Smooth muscle cell of the brain vasculature (primary cell): Measurements from ENCODE around the gene HNRNPLL.
A peak's percentile ranks its signal among the peaks of the same experiment; 100 is the strongest.
"Not testable (repeated sequence)": the region's sequence is repeated elsewhere in the genome, so short reads cannot be mapped to it uniquely, and the experiment has no call there.

ENCODE experiments used
- DNase-seq: peaks from one replicate; pipeline ENCODE4 v3.0.0-alpha.2; 2012; ENCODE audit warnings: low read depth, low spot score

HNRNPLL gene

DNA sequence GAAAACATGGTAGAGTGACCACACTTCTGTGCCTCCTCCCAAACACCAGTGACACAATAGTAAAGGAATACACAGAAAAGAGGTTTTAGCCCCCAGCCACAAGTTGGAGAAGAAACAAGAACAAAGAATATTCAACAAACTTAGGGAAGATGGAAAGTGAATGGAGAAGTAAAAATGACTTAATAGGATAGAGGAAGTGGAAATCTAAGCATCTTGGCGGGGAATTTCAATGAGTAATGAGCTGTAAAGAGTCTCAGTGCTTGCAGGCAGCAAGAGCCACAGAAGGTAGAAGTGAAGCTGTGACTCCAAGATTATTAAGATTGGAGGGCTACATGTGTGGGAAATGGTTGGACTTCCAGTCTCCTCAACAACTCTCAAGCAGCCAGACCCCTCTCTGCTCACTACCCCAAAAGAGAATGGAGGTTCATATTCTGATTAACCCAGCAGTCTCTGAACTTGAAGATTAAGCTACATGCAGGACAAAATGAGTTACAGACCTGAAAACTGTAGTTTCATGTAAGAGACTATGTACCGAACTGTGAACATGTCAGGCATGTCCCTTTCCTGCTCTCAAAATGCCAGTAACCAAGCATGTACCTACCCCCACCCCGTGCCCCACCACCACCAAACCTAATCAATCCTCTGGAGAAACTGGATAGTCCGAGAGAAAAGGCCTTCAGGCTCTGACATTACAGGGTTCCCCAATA, 16.9 kb upstream of the HNRNPLL start:
- no peak for DNase-seq

DNA sequence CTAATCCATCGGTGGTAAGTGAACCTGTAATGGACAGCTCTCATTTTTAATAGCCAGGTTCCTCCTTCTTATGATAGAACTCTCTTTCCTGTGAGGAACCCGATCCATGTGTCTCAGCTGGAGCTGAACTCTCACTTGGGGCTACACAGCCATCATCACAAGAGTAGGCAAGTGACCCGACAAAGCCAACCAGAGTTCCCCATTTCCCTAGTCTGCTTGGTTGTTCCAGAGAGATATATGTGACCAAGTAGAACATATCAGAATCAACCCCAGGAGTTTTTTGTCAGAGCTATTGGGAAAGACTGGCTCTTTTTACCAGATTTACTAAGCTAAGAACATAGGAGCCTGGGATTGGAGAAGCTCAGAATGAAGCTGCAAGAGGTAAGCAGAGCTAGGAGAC, 14.6 kb upstream of the HNRNPLL start:
- no peak for DNase-seq

DNA sequence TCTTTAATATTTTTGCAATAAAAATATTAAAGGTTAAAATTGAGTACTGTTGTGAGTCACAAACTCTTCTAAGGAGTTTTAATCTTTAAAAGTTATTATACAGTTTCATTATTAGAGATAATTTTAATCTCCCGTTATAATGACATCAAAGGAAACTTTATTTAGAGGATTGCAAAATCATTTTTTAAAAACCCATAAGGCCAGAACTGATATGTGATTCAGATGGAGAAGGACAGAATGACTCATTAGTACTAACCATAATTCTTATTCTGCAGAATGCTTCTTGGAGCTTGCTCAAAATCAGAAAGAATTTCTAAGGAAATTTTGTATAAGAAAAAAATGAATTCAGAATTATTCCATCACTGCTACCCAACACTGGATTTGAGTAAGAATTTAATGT, 12.5 kb upstream of the HNRNPLL start:
- no peak for DNase-seq

DNA sequence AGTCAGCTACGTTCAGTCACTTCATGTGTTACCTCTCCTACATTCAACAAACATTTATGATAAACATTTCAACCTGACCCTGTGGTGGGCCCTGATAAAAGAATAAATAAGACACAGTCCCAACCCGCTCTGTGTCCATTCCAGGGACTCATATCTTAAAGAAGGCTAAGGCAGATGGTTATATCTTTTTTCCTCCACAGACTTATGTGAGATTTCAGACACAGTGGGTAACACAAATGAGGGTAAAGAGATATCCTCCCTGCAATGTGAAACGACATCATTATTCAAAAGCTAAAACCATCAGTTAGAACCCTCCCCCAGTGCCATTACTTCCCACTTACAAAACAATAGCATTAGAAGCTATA, 11.1 kb upstream of the HNRNPLL start:
- no peak for DNase-seq

DNA sequence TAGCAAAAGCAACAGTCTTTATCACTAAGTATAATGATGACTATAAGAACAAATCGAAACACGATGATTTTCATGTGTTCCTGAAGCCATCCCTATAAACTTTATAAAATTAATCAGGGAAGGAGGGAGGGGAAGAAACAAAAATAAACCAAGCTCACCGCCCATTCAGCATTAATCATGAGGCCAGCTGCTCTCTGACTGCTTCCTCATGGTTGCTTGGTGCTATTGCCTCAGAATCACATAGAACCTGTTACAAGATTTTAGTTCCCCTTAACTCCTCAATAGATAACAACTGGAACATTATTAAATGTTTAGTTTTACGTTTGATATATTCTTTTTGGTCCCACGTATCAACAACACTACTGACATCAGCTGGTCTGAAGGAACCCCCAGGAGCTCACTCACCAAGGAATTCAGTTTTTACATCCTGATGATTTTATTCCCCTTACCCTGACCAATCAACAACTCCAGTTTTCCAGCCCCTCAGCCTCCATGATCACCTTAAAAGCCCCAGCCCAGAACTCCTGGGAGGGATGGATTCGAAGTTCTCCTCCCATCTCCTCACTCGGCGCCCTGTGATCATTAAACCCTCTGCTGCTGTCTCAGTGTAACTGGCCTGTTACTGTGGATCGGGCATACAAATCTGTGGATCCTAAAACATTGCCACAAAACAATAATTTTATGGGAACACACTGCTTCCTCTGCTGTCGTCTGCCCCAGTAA, 10.6 kb upstream of the HNRNPLL start:
- DNase-seq = no peak

DNA sequence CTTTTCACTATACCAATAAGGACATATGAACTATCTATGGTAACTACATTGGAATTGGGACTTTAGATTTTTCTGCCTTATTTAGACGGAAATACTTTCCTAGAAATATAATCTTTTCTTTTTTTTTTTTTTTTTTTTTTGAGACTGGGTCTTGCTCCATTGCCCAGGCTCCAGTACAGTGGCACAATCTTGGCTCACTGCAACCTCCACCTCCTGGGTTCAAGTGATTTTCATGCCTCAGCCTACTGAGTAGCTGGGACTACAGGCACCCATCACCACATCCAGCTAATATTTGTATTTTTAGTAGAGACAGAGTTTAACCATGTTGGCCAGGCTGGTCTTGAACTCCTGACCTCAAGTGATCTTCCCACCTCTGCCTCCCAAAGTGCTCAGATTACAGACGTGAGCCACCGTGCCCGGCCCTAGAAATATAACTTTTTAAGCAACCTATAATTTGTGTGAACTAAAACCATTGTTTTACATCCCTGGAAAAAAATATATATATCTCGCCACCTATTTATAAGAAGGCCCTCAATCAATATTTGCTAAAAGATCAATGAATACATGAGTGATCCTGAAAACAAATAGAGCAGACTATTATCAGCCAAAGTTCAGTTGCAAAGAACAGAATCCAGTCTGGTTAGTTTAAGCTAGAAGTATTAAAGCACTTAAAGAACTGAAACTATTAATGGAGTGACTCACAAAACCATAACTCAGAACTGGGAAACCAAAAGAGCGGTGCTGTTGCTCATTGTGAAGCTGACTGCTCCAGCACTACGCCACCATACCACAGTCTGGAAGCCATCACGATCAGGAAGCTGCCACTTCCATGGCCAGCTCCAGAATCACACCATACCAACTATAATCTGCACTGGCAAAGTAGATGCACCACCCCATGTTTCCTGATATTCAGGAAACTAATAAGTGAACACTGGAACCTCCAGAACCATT, 8.4 kb upstream of the HNRNPLL start:
- DNase-seq = no peak

DNA sequence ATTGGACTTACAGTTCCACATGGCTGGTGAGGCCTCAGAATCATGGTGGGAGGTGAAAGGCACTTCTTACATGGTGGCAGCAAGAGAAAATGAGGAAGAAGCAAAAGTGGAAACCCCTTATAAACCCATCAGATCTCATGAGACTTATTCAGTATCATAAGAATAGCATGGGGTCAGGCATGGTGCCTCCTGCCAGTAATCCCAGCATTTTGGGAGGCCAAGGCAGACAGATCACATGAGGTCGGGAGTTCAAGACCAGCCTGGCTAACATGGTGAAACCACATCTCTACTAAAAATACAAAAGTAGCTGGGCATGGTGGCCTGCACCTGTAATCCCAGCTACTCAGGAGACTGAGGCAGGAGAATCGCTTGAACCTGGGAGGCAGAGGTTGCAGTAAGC, 6.5 kb upstream of the HNRNPLL start:
- not testable (repeated sequence) for DNase-seq

DNA sequence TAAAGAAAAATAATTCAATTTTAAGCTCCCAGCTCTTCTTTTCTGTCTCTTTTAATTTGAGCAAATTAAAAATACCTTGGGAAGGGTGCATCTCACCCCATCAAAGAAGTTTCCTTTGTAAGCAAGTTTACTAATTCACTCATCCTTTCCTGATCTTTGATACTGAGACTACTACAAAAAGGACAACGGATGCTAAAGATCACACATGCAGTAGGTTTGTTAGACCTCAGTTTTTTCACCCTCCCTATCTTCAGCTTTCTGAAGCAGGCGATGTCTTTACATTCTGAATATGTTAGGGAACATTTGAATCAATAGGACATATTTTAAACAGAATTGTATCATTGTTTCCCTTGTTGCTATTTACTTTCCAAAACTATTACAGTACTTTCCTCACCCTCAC, 6.0 kb upstream of the HNRNPLL start:
- DNase-seq = no peak

DNA sequence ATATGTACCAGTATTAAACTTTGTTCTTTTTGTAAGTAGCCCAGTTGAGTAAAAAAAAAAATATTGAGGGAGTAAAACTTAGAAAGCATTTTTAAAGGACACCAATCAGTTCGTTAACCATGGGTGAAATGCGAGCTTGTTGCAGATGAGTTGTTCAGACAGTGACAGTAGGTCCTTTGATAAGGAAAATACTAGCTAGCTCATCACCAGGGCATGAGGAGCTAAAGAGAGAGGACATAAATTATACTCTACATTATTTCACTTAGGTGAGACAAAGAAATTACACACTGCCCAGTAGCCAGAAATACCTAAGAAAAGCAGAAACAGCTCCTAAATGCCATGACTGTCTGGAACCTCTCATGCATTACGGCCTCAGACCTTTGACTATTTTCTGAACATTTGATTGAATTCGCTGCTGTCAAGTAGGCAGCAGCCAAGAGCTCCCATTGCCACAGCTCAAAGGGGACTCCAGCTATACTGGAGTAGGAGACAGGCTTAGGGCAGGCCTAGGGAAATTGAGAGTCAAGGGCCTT, 2.6 kb upstream of the HNRNPLL start:
- DNase-seq = no peak

DNA sequence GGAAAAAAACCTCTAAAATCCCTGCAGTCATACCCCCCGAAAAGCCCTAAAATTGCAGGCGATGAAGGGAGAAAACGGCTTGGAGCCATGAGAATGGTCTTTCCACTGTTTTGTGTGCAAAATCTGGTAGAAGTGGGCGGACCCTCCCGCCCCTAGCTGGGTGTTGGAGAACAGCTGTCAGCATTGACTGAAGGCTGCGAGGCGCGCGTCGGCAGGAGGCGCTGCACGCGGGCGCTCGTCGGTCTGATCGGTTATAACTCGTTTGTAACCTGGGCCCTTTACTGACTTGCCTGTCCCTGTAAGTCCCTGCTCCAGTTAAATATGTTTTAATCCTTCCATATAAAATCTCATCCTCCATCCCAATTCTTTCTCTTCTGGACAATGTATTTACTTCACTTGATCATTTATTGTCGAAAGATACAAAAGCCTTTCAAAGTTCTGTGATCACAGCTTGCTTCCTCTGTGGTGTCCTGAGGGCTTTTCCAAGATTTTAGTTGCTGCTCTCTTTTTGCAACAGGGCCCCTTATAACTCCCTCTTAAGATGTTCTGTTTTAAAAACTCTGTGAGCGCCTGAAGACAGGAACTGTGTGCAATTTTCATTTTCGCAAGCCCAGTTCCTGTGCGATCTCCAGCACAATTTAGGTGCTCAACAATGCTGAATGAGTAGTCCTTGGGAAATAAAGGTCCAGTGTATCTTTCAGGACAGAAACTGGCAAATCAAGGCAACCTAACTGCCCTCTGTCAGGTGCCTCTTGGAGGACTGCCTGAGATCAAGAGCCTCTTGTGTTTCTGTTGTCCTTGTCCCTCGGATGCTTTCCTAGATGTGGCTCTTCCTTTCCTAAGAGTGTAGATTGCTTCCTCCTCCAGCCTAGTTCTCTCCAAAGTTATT, 918 bp upstream of the HNRNPLL start:
- peak; percentile 75 for DNase-seq

DNA sequence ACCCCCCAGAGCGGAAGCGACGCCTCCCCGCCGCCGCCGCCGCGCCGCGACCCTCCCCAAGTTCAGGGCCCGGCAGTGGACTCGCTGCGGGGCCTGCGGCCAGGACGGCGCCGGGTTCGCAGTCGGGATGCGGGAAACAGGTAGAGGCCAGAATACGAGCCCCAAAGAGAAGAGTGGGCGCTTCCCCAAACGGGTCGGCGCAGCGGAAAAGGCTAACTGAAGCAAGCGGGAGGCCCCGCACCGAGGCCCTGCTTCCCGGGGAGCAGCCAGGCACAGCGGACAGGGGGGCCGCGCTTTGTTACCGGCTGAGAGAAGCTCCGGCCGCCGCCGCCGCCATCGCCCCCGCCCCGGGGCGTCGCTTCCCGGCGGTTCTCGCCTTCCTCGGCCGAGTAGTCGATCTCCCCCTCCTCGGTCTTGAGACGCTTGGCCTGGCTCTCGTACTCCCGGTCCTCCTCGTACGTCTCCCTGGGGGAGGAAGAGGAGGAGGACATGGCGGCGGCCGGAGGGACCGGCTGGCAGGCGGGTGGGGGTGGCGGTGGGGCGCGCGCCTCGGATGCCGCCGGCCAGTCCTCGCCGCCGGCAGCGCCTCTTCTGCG, 494 bp downstream of the HNRNPLL start:
- no peak for DNase-seq

DNA sequence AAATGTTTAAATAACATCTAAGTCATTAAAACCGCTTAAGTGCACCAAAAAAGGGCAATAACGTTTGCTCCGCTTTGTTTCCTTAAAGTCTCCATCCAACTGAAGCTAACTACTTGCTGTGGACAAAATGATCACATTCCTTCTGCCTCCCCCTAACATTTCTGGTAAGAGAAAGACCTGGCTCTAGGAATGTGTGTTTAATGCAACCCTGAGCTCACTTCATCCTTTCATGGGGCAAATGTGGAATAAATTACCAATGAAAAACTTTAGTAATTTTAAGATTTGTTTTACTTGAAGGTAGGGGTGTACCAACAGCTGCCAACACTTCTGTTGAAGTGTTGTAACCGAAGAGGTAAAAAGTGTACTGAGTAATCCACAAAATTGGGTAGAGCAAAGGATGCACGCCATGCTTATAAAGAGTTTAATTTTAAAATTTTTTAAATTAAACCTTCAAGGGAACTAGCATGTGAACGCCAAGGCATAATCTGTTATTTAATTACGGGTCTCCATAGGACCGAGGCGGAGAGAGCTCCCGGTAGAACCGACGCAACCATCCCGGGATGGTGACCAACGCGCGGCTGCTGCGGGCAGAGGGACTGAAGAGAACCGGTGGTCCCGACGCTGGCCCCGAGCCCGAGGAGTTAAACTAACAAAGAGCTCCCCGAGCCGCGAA, 1.1 kb downstream of the HNRNPLL start:
- DNase-seq = no peak

DNA sequence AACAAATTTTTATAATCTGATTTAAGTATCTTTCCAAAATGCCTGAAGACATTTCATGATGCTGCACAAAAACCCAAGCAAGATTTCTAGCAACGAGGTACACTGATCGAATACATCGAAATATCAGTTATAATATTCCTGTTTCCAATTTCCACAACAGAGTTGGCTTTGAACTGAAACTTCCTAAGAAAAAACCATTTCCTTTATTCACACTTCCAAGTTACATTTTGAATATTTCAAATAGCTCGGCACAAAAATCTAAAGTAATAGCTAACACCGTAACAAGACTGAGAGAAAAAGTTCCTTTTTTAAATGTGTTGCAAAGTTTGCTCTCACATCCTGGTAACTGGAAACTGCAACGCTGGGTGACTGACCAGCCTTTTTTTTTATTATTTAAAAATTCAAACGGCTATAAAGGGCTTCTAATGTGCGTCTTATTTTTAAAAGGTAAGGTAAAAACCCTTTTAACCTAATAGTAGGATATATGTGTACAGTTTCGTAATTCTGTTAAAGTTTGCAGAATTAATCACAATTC, 1.7 kb downstream of the HNRNPLL start:
- no peak for DNase-seq

DNA sequence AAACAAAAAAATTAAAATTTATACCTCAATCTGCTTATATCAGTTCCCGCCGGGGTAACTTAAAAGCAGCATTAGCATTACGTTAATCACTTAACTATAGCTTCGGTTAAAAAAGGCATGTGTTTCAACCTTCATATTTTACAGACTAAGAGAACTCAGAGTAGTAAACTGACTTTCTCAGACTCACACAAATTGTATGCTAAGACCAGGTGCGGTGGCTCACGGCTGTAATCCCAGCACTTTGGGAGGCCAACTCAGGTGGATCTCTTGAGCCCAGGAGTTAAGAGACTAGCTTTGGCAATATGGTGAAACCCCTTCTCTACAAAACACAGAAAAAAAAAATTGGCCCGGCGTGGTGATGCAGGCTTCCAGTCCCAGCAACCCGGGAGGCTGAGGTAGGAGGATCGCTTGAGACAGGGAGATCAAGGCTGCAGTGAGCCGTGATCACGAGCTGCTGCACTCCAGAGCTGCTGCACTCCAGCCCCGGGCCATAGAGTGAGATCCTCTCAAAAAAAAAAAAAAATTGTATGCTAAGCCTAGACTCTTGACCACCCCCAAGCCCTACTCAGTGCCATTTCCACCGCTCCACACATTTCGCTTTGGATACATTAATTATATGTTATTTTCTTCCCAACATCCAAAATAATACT, 2.4 kb downstream of the HNRNPLL start:
- no peak for DNase-seq

DNA sequence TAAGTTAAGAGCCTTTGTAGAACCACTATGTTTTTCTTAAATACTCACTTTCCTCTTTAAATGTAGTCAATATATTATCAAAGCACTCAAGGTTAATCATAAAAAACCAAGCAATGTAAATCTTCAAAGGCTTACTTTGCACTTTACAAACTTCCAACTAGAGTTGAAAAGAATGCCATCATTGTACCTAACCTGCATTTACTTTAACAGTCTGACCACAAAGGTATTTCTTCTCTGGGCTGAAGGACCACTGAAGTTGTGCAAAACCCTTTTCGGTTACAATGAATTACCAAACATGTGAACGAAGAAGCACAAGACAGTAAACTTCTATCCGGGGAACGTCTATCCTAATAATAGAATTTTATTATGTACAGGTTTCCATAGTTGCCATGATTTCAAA, 3.0 kb downstream of the HNRNPLL start:
- DNase-seq = no peak

DNA sequence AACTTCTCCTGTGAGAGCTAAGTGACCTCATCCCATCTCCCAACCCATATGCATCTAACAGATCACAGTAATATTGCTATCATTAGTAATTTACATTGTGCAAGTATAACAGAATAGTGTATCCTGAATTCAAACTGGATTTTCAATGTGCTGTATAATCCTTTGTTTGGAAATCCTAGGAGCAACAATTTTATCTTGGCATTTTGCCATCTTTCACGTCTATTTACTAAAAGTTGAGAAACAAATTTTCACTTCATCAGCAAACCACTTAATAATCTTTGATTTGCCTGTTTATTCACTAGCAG, 3.8 kb downstream of the HNRNPLL start:
- no peak for DNase-seq

DNA sequence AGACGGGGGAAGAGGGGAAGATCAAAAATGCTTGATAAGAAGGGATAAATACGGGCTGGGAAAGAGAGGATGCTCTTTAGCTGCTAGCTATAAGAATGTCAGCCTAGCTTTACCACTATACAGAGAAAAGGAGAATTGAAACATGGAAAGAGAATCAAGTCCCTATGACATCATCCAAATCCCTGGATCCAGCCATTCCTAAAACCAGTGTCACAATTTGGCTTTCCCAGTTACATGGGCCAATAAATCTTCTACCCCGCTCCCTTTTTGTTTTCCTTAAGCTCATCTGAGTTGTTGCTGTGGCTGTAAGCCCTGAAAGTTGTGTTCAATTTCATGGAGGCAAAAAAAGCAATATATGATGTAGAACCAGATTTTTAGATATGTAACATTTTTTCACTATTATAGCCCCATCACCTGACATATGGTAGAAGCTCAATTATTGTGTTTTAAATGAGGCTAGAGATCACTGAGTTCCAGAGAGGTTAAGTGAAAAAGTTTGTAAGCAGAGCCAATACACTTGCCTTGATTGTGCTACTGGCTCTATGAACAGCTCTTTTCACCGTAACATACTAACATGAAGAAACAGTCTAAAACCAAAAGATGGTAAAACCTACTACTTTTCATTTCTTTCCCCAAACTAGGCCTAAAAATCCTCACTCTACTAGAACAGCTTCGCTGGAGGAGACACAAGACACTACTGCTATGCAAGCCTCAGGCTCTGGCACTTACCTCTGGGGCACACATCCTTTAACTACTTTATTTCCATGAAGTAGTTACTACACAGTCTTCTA, 4.3 kb downstream of the HNRNPLL start:
- DNase-seq = no peak

DNA sequence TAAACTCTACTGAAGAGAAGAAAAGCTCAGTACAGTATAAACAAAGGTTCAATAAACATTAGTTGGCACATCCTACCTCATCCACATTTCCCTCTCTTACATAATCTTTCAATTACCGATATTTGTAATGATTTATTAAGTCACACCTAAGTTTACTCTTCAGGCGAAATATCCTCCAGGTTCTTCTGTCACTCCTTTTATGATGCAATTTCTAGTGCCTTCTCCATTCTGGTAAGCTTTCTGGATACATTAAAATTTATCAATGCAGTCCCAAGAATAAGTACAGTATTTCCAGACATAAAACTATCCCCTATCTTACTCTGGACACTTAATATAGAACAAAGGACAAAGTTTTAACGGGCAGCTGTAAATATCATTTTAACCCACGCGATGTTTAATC, 5.6 kb downstream of the HNRNPLL start:
- no peak for DNase-seq

DNA sequence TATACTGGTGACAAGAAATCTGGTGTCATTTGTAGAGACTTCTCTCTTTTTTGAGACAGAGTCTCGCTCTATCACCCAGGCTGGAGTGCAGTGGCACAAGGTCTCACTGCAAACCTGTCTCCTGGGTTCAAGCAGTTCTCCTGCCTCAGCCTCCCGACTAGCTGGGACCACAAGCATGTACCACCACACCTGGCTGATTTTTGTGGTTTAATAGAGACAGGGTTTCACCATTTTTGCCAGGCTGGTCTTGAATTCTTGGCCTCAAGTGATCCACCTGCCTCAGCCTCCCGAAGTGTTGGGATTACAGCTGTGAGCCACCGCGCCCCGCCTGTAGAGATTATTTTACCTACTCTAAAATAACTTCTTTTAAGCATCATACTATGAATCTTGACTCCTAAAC, 6.5 kb downstream of the HNRNPLL start:
- no peak for DNase-seq
